Activated naive CD4-positive, alpha-beta T cell treated with anti-CD3 and anti-CD28 coated beads for 36 hours (primary cell): Measurements from ENCODE around the gene NOS1AP. TPM values are rescaled to one million over a fixed set of nuclear protein-coding genes. Genes with fewer than 3 reads are reported as not detected.

Source experiments
- CTCF ChIA-PET: fragments of 350-600 bp; sonication (Branson Sonifier 250); formaldehyde crosslinking; loops from one replicate; lab custom pipeline; 2021; ENCODE audit warnings: antibody characterized with exemption; lab: Charles Lee
- DNase-seq: peaks from one replicate; pipeline ENCODE4 v3.0.0-alpha.2; 2020
- H3K27ac Mint-ChIP-seq: one replicate; pipeline ENCODE4 v1.8.0; 2021; ENCODE audit warnings: mild to moderate bottlenecking, mixed read lengths
- H3K27me3 Mint-ChIP-seq: one replicate; pipeline ENCODE4 v1.8.0; 2021; ENCODE audit warnings: low read depth, mixed read lengths
- H3K36me3 Mint-ChIP-seq: one replicate; pipeline ENCODE4 v1.8.0; 2021; ENCODE audit warnings: low read depth, mixed read lengths
- H3K4me1 Mint-ChIP-seq: one replicate; pipeline ENCODE4 v1.8.0; 2021; ENCODE audit warnings: low read depth, mixed read lengths
- H3K4me3 Mint-ChIP-seq: one replicate; pipeline ENCODE4 v1.8.0; 2021; ENCODE audit warnings: mild to moderate bottlenecking, moderate library complexity, mixed read lengths
- H3K9me3 Mint-ChIP-seq: one replicate; pipeline ENCODE4 v1.8.0; 2021; ENCODE audit warnings: mixed read lengths
- intact Hi-C: fragments of 100-400 bp; cut with micrococcal nuclease; formaldehyde crosslinking; loops from one replicate; pipeline ENCODE4 v1.15.1; 2023
- total RNA-seq, 2 experiments: library from RNA; stranded (reverse); gene quantifications; one replicate each; pipeline ENCODE4 v1.2.3, GENCODE V29; 2021

Gene NOS1AP
- total RNA-seq, 2 experiments from 2014 or later = 0.33 to 0.42 TPM

- H3K9me3 Mint-ChIP-seq = no peaks in the 10 kb centered on the region
- intact Hi-C loops = no loop called here
- H3K4me1 Mint-ChIP-seq = no peaks in the 10 kb centered on the region
Observed at GRCh38 chr1:162381383-162381782, 311.9 kb downstream of the NOS1AP start, which contains the start of gene C1orf226. C1orf226 (plus strand) TSS chr1:162381728; CDS start chr1:162381902, 174 bp downstream.

GRCh38 chr1:162381941-162382750, 312.7 kb downstream of the NOS1AP start:
- H3K27me3 Mint-ChIP-seq = no peaks in the 10 kb centered on the region
- CTCF ChIA-PET = interaction anchor here (1.3 kb wide), 1 partner anchor 24 kb away, joined by 3 read pairs; no protein-coding TSS in a partner anchor
- H3K9me3 Mint-ChIP-seq = no peaks in the 10 kb centered on the region
- DNase-seq = no peak
- H3K4me1 Mint-ChIP-seq = no peaks in the 10 kb centered on the region
- no peak overlapping the region for H3K4me3 Mint-ChIP-seq
- intact Hi-C loops = no loop called here
- H3K36me3 Mint-ChIP-seq = no peaks in the 10 kb centered on the region
- H3K27ac Mint-ChIP-seq = no peak overlapping the region

More at GRCh38 chr1:162381383-162381782, 311.9 kb downstream of the NOS1AP start, which contains the start of gene C1orf226:
- no peak within 1 kb of the TSS for H3K4me3 Mint-ChIP-seq
- no peak for DNase-seq
- H3K27ac Mint-ChIP-seq = no peak within 1 kb of the TSS
- CTCF ChIA-PET = interaction anchor here (1.3 kb wide), 1 partner anchor 24 kb away, joined by 3 read pairs; no protein-coding TSS in a partner anchor
- H3K27me3 Mint-ChIP-seq = no peaks in the 10 kb centered on the region
- H3K36me3 Mint-ChIP-seq = no peaks in the 10 kb centered on the region

DNA sequence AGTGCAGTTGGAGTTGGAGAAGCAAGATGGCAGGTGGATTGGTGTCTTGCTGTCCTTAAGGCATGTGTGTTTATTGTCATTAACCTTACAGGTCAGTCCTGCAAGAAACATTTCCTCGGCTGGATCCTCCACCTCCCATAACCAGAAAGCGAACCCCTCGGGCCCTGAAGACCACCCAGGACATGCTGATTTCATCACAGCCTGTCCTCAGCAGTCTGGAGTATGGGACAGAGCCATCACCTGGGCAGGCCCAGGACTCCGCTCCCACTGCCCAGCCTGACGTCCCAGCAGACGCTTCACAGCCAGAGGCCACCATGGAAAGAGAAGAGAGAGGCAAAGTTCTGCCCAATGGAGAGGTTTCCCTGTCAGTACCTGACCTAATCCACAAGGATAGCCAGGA, 313.6 kb downstream of the NOS1AP start:
- no peak overlapping the region for H3K27ac Mint-ChIP-seq
- intact Hi-C loops = no loop called here

GRCh38 chr1:162383516-162383915, 314.0 kb downstream of the NOS1AP start:
- Mint-ChIP-seq H3K4me3 (no peak overlapping the region), H3K4me1 (no peaks in the 10 kb centered on the region), H3K36me3 (no peaks in the 10 kb centered on the region), H3K27ac (no peak overlapping the region), H3K27me3 (no peaks in the 10 kb centered on the region), H3K9me3 (no peaks in the 10 kb centered on the region)
- CTCF ChIA-PET = no interaction called here
- intact Hi-C loops = no loop called here
- DNase-seq = no peak

More for the DNA sequence above, 313.6 kb downstream of the NOS1AP start:
- no peak for DNase-seq
- H3K9me3 Mint-ChIP-seq = no peaks in the 10 kb centered on the region
- no peak overlapping the region for H3K4me3 Mint-ChIP-seq
- no peaks in the 10 kb centered on the region for H3K27me3 Mint-ChIP-seq
- H3K4me1 Mint-ChIP-seq = no peaks in the 10 kb centered on the region
- no peaks in the 10 kb centered on the region for H3K36me3 Mint-ChIP-seq
- CTCF ChIA-PET = no interaction called here

DNA sequence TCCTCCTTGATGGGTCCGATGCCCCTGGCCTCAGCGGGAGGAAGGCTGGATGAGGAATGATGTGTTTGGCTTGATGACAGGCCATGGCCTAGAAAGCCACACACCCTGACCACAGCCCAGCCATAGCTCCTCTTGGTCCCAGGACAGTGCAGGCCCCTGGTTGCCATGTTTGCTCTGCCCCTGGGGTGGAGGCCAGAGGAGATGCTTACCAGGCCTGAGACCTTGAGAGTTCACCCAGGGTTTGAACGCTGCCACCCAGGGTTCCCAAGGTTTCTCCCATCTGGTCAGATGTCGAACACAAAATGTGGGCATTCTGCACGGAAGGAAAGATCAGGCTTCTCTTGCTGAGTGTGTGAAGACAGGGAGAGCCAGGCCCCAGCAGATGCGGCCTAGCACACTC, 314.6 kb downstream of the NOS1AP start:
- no peak overlapping the region for H3K27ac Mint-ChIP-seq
- CTCF ChIA-PET = no interaction called here

DNA sequence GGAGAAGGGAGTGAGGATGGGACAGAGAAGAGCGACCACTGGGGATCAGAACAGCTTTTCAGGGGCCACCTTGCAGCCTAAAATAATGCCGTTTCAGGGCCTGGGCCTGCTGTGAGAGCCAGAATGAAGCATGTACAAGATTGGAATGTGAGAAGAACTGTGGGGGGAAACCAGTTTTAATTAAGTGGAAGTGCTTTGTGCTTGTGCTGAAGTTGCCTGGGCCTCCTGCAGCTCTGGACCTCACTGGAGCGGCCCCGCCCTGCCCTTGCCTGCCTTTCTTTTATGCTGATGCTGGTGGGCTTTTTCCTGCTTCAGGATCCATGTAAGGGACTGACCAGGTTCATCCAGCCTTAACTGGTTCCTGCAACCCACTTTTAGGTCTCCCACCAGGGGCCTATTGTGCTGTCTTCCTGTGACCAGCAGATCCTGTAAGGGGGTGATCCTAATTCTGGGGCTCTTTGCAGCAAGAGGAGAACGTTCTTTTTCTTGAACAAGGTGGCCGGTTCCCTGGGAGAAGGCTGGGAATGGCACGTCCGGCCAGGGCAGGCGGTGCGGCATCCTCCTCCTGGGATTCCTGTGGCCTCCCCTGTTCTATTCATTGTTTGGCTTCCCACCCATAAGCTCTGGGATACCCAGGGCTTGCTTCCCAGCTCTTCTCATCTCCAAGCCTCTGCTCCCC, 315.2 kb downstream of the NOS1AP start:
- DNase-seq = no peak
- Mint-ChIP-seq H3K36me3 (no peaks in the 10 kb centered on the region), H3K27me3 (peaks cover 3% of the 10 kb centered on the region), H3K27ac (no peak overlapping the region), H3K4me3 (no peak overlapping the region), H3K9me3 (no peaks in the 10 kb centered on the region), H3K4me1 (no peaks in the 10 kb centered on the region)
- intact Hi-C loops = no loop called here
- CTCF ChIA-PET = no interaction called here

More for the DNA sequence above, 314.6 kb downstream of the NOS1AP start:
- Mint-ChIP-seq H3K9me3 (no peaks in the 10 kb centered on the region), H3K27me3 (peaks cover 3% of the 10 kb centered on the region), H3K4me1 (no peaks in the 10 kb centered on the region), H3K36me3 (no peaks in the 10 kb centered on the region), H3K4me3 (no peak overlapping the region)
- intact Hi-C loops = no loop called here
- no peak for DNase-seq

DNA sequence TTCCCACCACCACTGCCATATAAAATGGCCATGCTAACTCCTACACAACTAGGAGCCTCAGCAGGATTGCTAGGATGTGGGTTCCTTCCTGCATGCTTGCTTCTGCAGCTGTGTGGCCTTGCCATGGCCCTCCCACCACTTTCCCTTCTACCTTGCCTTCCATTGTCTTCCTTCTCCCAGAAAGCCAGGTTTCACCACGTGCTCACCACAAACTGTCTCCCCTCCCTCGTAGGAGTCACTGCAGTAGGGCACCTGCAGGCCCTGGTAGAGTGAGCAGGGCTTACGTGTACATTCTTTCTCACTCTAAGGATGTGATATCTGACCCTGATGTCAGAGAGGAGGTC, 315.8 kb downstream of the NOS1AP start:
- Mint-ChIP-seq H3K4me3 (no peak overlapping the region), H3K27ac (no peak overlapping the region), H3K36me3 (no peaks in the 10 kb centered on the region), H3K4me1 (no peaks in the 10 kb centered on the region), H3K9me3 (no peaks in the 10 kb centered on the region), H3K27me3 (peaks cover 8% of the 10 kb centered on the region)
- intact Hi-C loops = no loop called here
- DNase-seq = no peak
- CTCF ChIA-PET = no interaction called here

DNA sequence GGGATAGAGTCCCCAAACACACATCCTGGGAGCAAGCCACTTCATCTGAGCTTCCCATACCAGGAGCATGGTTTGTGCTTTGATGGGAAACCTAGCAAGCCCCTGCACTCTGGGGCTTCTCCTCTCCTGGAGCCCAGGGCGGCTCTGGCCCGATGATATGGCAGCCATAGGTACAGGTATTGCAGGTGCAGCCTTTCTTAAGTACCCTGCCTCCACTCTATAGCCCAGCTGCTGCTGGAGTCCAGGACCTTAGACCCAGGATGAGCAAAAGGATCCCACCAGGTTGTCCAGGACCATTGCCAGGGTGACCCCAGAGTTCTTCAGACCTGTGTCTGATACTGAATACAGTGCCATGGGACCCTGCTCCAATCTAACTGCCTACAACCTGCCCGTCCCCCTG, 316.2 kb downstream of the NOS1AP start:
- intact Hi-C loops = no loop called here
- CTCF ChIA-PET = no interaction called here
- H3K27ac Mint-ChIP-seq = no peak overlapping the region
- no peaks in the 10 kb centered on the region for H3K36me3 Mint-ChIP-seq
- H3K9me3 Mint-ChIP-seq = no peaks in the 10 kb centered on the region
- H3K4me3 Mint-ChIP-seq = no peak overlapping the region
- H3K4me1 Mint-ChIP-seq = no peaks in the 10 kb centered on the region
- peaks cover 13% of the 10 kb centered on the region for H3K27me3 Mint-ChIP-seq
- DNase-seq = no peak

DNA sequence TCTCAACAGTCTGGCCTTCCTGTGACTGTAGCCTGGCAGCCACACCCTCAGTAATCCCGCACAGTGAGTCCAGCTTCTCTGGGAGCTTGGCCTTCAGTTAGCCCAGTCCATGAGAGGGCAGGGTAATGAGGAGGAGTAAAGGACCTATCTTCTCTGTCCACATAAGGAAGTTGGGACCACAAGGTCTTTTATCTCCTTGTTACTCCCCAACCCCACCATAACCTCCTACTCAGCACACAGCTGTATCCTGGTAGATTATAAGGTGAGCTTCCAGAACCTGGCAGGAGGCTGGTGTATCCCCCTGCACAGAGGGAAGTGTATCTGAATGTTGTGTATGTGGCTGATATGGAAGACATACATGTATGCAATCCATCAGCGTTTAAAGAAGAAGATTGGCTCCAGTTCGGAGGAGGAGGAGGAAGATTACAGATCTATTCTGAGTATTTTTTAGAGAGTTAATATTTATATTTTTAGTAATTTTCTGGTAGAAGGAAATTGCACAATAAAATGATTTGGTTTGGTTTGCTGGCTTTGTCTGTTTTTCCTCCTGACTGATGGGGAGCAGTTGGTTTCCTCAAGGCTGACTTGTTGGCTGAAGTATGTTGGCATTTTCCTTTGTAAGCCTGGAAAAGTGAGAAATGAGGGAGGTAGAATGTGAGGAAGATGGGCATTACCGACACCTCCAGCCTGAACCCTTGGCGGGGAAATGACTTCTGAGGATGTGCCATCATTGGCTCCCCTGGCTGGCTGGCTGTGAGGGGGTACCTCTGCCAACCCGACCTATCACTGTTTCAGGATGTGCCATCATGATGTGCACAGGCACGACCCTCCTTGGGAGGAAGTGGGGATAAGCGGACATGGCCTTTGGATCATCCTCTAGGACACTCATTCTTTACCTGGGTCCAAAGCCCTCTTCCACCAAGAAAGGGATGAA, 317.1 kb downstream of the NOS1AP start:
- Mint-ChIP-seq H3K27me3 (peaks cover 14% of the 10 kb centered on the region), H3K9me3 (no peaks in the 10 kb centered on the region), H3K27ac (no peak overlapping the region), H3K36me3 (no peaks in the 10 kb centered on the region), H3K4me3 (no peak overlapping the region), H3K4me1 (no peaks in the 10 kb centered on the region)
- CTCF ChIA-PET = no interaction called here
- intact Hi-C loops = no loop called here
- no peak for DNase-seq

DNA sequence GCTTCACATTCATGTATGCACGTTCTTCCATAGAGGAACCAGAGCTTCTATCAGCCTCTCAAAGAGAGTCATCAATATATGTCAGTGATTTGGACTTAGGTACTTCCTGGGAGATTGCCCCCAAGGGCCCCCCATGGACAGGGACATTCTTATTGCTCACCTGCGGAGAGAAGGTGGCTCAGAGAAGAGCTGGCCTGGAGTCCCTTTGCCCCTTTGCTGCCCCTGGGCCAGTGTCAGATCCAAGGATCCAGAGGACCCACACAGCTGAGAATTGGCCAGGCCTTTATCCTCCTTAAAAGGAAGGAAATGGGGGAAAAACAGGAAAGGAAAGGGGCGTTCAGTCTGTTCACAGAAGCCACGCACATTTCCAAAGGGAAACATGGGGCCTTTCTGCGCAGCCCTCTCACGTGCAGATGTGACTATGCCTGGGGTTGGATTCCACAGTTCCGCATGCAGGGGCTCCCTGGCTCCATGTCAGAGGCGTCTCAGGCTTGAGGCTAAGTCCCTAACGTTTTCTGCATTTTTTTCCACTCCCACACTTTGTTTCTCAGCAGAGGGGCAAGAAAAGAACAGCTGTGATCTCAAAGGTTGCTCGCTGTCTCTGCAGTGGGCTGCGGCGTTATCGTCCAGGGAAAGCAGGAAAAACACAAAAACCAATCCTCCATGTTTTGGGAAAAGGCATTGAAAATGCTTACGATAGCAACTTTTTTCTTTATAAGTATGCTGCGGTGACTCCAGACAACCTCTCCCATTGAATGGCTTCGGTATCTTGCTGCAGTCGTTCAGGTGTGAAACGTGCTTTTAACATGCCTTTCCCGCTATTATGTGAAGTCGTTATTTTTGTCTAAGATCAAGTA, 318.0 kb downstream of the NOS1AP start:
- intact Hi-C loops = no loop called here
- Mint-ChIP-seq H3K9me3 (no peaks in the 10 kb centered on the region), H3K4me3 (no peak overlapping the region), H3K36me3 (no peaks in the 10 kb centered on the region), H3K4me1 (no peaks in the 10 kb centered on the region), H3K27ac (no peak overlapping the region), H3K27me3 (peaks cover 14% of the 10 kb centered on the region)
- no peak for DNase-seq
- CTCF ChIA-PET = no interaction called here

GRCh38 chr1:162388083-162388594, 318.6 kb downstream of the NOS1AP start:
- no peaks in the 10 kb centered on the region for H3K4me1 Mint-ChIP-seq
- intact Hi-C loops = no loop called here
- H3K27me3 Mint-ChIP-seq = peaks cover 14% of the 10 kb centered on the region
- H3K36me3 Mint-ChIP-seq = no peaks in the 10 kb centered on the region
- no peak overlapping the region for H3K27ac Mint-ChIP-seq
- H3K9me3 Mint-ChIP-seq = no peaks in the 10 kb centered on the region
- CTCF ChIA-PET = interaction anchor here (1.9 kb wide), 1 partner anchor 332 kb away, joined by 10 read pairs; no protein-coding TSS in a partner anchor
- H3K4me3 Mint-ChIP-seq = no peak overlapping the region
- no peak for DNase-seq
